H9 (cell line): ENCODE measurements around the gene FNDC3B. TPM values are rescaled to one million over a fixed set of nuclear protein-coding genes. Genes with fewer than 3 reads are reported as not detected.

Source experiments
- DNase-seq: peaks from one replicate; pipeline ENCODE4 v3.0.0-alpha.2; 2017
- H2AFZ ChIP-seq: one replicate; pipeline ENCODE4 v1.6.1; 2013; ENCODE audit warnings: mild to moderate bottlenecking, low read length, control low read depth, moderate library complexity
- H2AK5ac ChIP-seq: 2 replicates; pipeline ENCODE4 v1.6.1; 2013; ENCODE audit warnings: low read length, control low read depth, mixed read lengths; ENCODE audit not compliant: insufficient read length
- H2BK120ac ChIP-seq: one replicate; pipeline ENCODE4 v1.6.1; 2013; ENCODE audit warnings: low read depth, mild to moderate bottlenecking, low read length, control low read depth, inconsistent platforms; ENCODE audit not compliant: poor library complexity, severe bottlenecking
- H2BK12ac ChIP-seq: 2 replicates; pipeline ENCODE4 v1.6.1; 2013; ENCODE audit warnings: low read length, control low read depth, mixed read lengths, low read depth; ENCODE audit not compliant: insufficient read length
- H2BK15ac ChIP-seq: 2 replicates; pipeline ENCODE4 v1.6.1; 2013; ENCODE audit warnings: low read depth, low read length, control low read depth
- H2BK20ac ChIP-seq: one replicate; pipeline ENCODE4 v1.6.1; 2013; ENCODE audit warnings: low read depth, mild to moderate bottlenecking, low read length, control low read depth, inconsistent platforms; ENCODE audit not compliant: poor library complexity, severe bottlenecking
- H2BK5ac ChIP-seq: 2 replicates; pipeline ENCODE4 v1.6.1; 2013; ENCODE audit warnings: low read length, control low read depth, mixed read lengths; ENCODE audit not compliant: insufficient read length
- H3K14ac ChIP-seq: 2 replicates; pipeline ENCODE4 v1.6.1; 2013; ENCODE audit warnings: low read length, control low read depth; ENCODE audit not compliant: insufficient read depth
- H3K18ac ChIP-seq: 2 replicates; pipeline ENCODE4 v1.6.1; 2013; ENCODE audit warnings: low read depth, mild to moderate bottlenecking, mixed read lengths, low read length, control low read depth; ENCODE audit not compliant: insufficient read length
- H3K23ac ChIP-seq: 2 replicates; pipeline ENCODE4 v1.6.1; 2013; ENCODE audit warnings: low read length, control low read depth, mixed read lengths, low read depth; ENCODE audit not compliant: insufficient read length
- H3K23me2 ChIP-seq: 2 replicates; pipeline ENCODE4 v1.6.1; 2013; ENCODE audit warnings: low read depth, mild to moderate bottlenecking, mixed read lengths, low read length, control low read depth; ENCODE audit not compliant: insufficient read length, poor library complexity, severe bottlenecking
- H3K27ac ChIP-seq: 2 replicates; pipeline ENCODE4 v1.5.1; 2013; ENCODE audit warnings: low read length, control low read depth, mixed read lengths, low read depth; ENCODE audit not compliant: insufficient read length
- H3K27me3 ChIP-seq: 2 replicates; pipeline ENCODE4 v1.6.1; 2013; ENCODE audit warnings: low read length, control low read depth, inconsistent platforms; ENCODE audit not compliant: insufficient read depth
- H3K4ac ChIP-seq: 2 replicates; pipeline ENCODE4 v1.6.1; 2013; ENCODE audit warnings: low read depth, mild to moderate bottlenecking, control low read depth, inconsistent platforms, low read length, moderate library complexity
- H3K4me1 ChIP-seq: 2 replicates; pipeline ENCODE4 v1.6.1; 2013; ENCODE audit warnings: low read length, control low read depth, inconsistent platforms; ENCODE audit not compliant: insufficient read depth
- H3K4me2 ChIP-seq: 2 replicates; pipeline ENCODE4 v1.6.1; 2013; ENCODE audit warnings: low read length, control low read depth, mixed read lengths; ENCODE audit not compliant: insufficient read length, insufficient read depth
- H3K56ac ChIP-seq: 2 replicates; pipeline ENCODE4 v1.6.1; 2013; ENCODE audit warnings: low read depth, mild to moderate bottlenecking, mixed read lengths, low read length, control low read depth; ENCODE audit not compliant: insufficient read length
- H3K79me1 ChIP-seq: 2 replicates; pipeline ENCODE4 v1.6.1; 2013; ENCODE audit warnings: low read depth, mild to moderate bottlenecking, moderate library complexity, low read length, control low read depth, inconsistent platforms; ENCODE audit not compliant: insufficient read depth, poor library complexity, severe bottlenecking
- H3K79me2 ChIP-seq: 2 replicates; pipeline ENCODE4 v1.6.1; 2013; ENCODE audit warnings: low read length, control low read depth, inconsistent platforms; ENCODE audit not compliant: insufficient read depth
- H3K9ac ChIP-seq: 2 replicates; pipeline ENCODE4 v1.6.1; 2013; ENCODE audit warnings: low read length, control low read depth, mixed read lengths; ENCODE audit not compliant: insufficient read length; ENCODE audit errors: extremely low read depth
- H3K9me3 ChIP-seq: one replicate; pipeline ENCODE4 v1.6.1; 2013; ENCODE audit warnings: low read depth, low read length, inconsistent platforms; ENCODE audit not compliant: control insufficient read depth
- H3T11ph ChIP-seq: one replicate; pipeline ENCODE4 v1.6.1; 2013; ENCODE audit warnings: mild to moderate bottlenecking, low read length, control low read depth, inconsistent platforms
- H4K20me1 ChIP-seq: one replicate; pipeline ENCODE4 v1.6.1; 2013; ENCODE audit not compliant: control insufficient read depth, insufficient read length, insufficient read depth
- H4K5ac ChIP-seq: 2 replicates; pipeline ENCODE4 v1.6.1; 2013; ENCODE audit warnings: low read depth, mild to moderate bottlenecking, mixed read lengths, low read length, control low read depth; ENCODE audit not compliant: insufficient read length
- H4K8ac ChIP-seq: replicated peaks from 2 replicates; pipeline ENCODE4 v1.6.1; 2013; ENCODE audit warnings: low read length, control low read depth, mixed read lengths, low read depth; ENCODE audit not compliant: insufficient read length
- H4K91ac ChIP-seq: 2 replicates; pipeline ENCODE4 v1.6.1; 2013; ENCODE audit warnings: low read depth, mild to moderate bottlenecking, moderate library complexity, mixed read lengths, low read length, control low read depth; ENCODE audit not compliant: insufficient read length
- H3K27ac Mint-ChIP-seq, 3 experiments: 2 replicates in 2 of 3; 3 replicates in 1 of 3; pipeline ENCODE4 v1.8.0; 2020 to 2021; ENCODE audit warnings: mixed read lengths in 3 of 3, mild to moderate bottlenecking in 1 of 3, moderate library complexity in 1 of 3
- H3K27me3 Mint-ChIP-seq: 2 replicates; pipeline ENCODE4 v1.8.0; 2021; ENCODE audit warnings: low read depth, mild to moderate bottlenecking, moderate library complexity, mixed read lengths
- H3K36me3 Mint-ChIP-seq, 3 experiments: 2 replicates in 2 of 3; 3 replicates in 1 of 3; pipeline ENCODE4 v1.8.0; 2020 to 2021; ENCODE audit warnings: low read depth in 3 of 3, mixed read lengths in 3 of 3; ENCODE audit not compliant: insufficient read depth in 1 of 3
- H3K4me1 Mint-ChIP-seq, 2 experiments: 2 replicates each; pipeline ENCODE4 v1.8.0; 2020; ENCODE audit warnings: mixed read lengths in 2 of 2
- H3K4me3 Mint-ChIP-seq, 2 experiments: 2 replicates in 1 of 2; 3 replicates in 1 of 2; pipeline ENCODE4 v1.8.0; 2020 to 2021; ENCODE audit warnings: mild to moderate bottlenecking in 2 of 2, mixed read lengths in 2 of 2, moderate library complexity in 1 of 2
- H3K9me3 Mint-ChIP-seq, 2 experiments: 2 replicates in 1 of 2; 3 replicates in 1 of 2; pipeline ENCODE4 v1.8.0; 2020; ENCODE audit warnings: mild to moderate bottlenecking in 2 of 2, mixed read lengths in 2 of 2, moderate library complexity in 1 of 2
- WGBS: extraction: QIAGEN DNeasy Blood & Tissue Kit; methylation state at CpG from one replicate; pipeline ENCODE4 v1.1.7; 2013; ENCODE audit warnings: missing lambda C conversion rate, low lambda C conversion rate, mixed read lengths; ENCODE audit not compliant: insufficient read length; ENCODE audit errors: extremely low coverage; 5-methylcytosine and 5-hydroxymethylcytosine counted together
- total RNA-seq: library from RNA; stranded (reverse); gene quantifications from 2 replicates; pipeline ENCODE4 v1.2.1, GENCODE V29; 2021
- TF ChIP-seq, protein P1 (sequence below): fragments of 200-600 bp; sonication (generic); conservative IDR thresholded peaks from 3 replicates; pipeline ENCODE4 v1.8.0; 2021; ENCODE audit warnings: antibody characterized with exemption, mild to moderate bottlenecking

Gene FNDC3B
- total RNA-seq, 1 experiment from 2014 or later, result 43.8 TPM

- Mint-ChIP-seq H3K9me3 (no peaks in the 10 kb centered on the region), H3K36me3 (peaks cover 28 to 34% (median 32%) of the 10 kb centered on the region in 3 experiments; a peak in 6 of 7 replicates), H3K4me1 (0 out of 4 replicates have a peak, but pooled peaks cover 2 to 3% of the 10 kb centered on the region in 2 experiments), H3K4me3 (no peak overlapping the region), H3K27ac (no peak overlapping the region; a peak in 1 of 7 replicates), H3K27me3 (no peaks in the 10 kb centered on the region)
- no peak overlapping the region for H3K14ac ChIP-seq
- H4K5ac ChIP-seq, result no peak overlapping the region
- no peak overlapping the region for H2BK120ac ChIP-seq
- H2AK5ac ChIP-seq, result no peak overlapping the region
- no CpG with 5 or more reads among the region's 2 CpGs for WGBS
- H3K9ac ChIP-seq, result no peak overlapping the region
- H2BK20ac ChIP-seq, result no peak overlapping the region
- TF ChIP-seq, protein P1, sequence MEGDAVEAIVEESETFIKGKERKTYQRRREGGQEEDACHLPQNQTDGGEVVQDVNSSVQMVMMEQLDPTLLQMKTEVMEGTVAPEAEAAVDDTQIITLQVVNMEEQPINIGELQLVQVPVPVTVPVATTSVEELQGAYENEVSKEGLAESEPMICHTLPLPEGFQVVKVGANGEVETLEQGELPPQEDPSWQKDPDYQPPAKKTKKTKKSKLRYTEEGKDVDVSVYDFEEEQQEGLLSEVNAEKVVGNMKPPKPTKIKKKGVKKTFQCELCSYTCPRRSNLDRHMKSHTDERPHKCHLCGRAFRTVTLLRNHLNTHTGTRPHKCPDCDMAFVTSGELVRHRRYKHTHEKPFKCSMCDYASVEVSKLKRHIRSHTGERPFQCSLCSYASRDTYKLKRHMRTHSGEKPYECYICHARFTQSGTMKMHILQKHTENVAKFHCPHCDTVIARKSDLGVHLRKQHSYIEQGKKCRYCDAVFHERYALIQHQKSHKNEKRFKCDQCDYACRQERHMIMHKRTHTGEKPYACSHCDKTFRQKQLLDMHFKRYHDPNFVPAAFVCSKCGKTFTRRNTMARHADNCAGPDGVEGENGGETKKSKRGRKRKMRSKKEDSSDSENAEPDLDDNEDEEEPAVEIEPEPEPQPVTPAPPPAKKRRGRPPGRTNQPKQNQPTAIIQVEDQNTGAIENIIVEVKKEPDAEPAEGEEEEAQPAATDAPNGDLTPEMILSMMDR, result no peak
- no peaks in the 10 kb centered on the region for H3K4me1 ChIP-seq
- no peak overlapping the region for H3K4ac ChIP-seq
- no peak overlapping the region for H2BK5ac ChIP-seq
- no peak overlapping the region for H2AFZ ChIP-seq
- no peak for DNase-seq
- no peaks in the 10 kb centered on the region for H3K79me2 ChIP-seq
- no peak overlapping the region for H4K8ac ChIP-seq
- no peak overlapping the region for H4K91ac ChIP-seq
- no peak overlapping the region for H2BK12ac ChIP-seq
- H3K9me3 ChIP-seq, result no peaks in the 10 kb centered on the region
- no peak overlapping the region for H2BK15ac ChIP-seq
- H3K23me2 ChIP-seq, result no peaks in the 10 kb centered on the region
- no peaks in the 10 kb centered on the region for H3K27me3 ChIP-seq
- H4K20me1 ChIP-seq, result no peaks in the 10 kb centered on the region
- no peak overlapping the region for H3T11ph ChIP-seq
- H3K79me1 ChIP-seq, result peaks cover 3% of the 10 kb centered on the region
- no peak overlapping the region for H3K23ac ChIP-seq
- H3K27ac ChIP-seq, result no peak overlapping the region
- no peak overlapping the region for H3K18ac ChIP-seq
- no peak overlapping the region for H3K4me2 ChIP-seq
- H3K56ac ChIP-seq, result no peak overlapping the region
Measured at GRCh38 chr3:172293093-172293492, 253.7 kb downstream of the FNDC3B start.
